Hematopoietic multipotent progenitor cell treated with erythropoietin and hydrocortisone succinate and interleukin-3 and kit ligand, for 4 days (in vitro differentiated cells): Measurements from ENCODE around the gene TUBGCP5.

Source experiments
- DNase-seq: peaks from one replicate; pipeline ENCODE4 v3.0.0-alpha.2; 2015

TUBGCP5 gene

DNA sequence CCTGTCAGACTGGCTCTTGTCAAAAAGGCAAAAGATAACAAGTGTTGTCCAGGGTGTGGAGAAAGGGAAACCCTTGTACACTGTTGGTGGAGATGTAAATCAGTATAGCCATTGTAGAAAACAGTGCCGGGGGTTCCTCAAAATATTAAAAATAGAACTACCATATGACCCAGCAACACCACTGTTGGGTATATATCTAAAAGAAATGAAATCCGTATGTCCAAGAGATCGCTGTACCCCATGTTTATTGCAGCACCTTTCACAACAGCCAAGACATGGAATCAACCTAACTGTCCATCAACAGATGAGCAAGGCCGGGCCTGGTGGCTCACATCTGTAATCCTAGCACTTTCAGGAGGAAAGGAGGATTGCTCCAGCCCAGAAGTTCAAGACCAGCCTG is 65.4 kb downstream of the TUBGCP5 start:
- DNase-seq, result no peak

DNA sequence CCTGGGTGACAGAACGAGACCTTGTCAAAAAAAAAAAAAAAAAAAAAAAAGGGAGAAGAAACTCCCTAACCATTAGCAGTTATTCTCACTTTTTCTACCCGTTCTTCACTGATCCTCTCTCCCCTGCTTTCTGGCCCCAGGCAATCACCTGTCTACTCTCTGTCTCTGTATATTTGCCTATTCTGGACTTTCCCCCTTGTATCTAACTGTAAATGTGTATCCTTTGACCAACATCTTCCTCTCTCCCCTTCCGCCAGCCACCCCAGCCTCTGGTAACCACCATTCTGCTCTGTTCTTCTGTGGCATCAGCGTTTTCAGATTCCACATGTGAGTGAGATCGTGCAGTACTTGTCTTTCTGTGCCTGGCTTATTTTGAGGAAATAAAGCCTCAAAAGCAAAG is 66.1 kb downstream of the TUBGCP5 start:
- peak; percentile 50 for DNase-seq

DNA sequence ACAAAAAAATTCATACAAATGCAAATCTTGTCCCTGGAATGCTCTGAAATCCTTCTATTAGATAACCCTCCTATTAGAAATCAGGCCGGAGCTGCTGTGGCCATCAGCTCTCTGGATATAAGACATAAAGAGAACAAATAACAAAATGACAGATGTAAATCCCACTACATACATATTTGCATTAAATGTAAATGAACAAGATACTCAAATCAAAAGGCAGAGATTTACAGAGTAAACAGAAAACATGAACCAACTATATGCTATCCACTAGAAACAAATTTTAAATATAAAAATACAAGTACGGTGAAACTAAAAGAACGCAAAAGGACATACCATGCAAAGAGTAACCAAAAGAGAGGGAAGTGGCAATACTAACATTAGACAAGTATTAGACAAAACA is 69.9 kb downstream of the TUBGCP5 start:
- no peak for DNase-seq

DNA sequence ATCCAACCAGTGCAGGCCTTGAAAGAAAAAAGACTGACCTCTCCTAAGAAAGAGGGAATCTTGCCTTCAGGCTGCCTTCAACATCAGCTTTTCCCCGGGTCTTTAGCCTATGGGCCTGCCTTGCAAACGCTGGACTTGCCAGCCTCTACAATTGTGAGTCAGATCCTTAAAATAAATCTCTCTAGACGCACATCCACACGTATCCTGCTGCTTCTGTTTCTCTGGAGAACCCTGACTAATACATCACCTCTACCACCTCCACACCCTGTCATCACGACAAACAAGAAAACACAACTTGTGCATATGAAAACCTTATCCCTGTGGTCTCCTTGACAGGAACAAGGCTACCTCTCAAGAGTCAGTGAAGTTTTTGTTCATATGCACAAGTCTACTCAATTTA is 71.0 kb downstream of the TUBGCP5 start:
- no peak for DNase-seq

DNA sequence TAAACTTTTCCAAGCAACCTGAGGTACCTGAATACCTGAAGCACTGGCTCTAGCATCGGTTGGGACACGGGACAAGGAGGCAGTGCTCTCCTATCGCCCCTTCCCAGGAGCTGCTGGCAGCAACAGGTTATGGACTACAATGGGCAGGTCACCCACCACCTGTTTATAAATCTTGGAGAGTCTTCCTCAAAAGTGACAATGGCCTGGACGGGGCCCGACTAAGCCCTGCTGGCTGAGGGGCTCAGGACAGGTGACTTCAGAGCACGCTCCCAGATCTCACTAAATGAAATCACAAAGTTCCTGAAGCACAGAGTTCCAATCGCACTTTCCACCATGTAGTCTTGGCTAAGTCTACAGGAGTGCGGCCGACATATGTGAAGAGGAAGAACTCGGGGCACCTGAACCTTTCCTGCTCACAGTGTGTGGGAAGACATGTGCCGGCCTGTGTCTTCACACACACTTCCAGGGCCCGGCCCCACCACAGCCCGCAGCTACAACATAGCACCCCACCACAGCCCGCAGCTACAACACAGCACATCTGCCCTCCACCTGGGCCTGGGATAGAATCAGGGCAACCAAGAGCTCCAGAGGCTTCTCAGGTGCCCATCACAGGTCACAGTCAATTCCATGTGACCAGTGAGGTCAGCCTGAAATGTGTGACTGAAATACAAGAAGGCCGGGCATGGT is 72.1 kb downstream of the TUBGCP5 start:
- no peak for DNase-seq

DNA sequence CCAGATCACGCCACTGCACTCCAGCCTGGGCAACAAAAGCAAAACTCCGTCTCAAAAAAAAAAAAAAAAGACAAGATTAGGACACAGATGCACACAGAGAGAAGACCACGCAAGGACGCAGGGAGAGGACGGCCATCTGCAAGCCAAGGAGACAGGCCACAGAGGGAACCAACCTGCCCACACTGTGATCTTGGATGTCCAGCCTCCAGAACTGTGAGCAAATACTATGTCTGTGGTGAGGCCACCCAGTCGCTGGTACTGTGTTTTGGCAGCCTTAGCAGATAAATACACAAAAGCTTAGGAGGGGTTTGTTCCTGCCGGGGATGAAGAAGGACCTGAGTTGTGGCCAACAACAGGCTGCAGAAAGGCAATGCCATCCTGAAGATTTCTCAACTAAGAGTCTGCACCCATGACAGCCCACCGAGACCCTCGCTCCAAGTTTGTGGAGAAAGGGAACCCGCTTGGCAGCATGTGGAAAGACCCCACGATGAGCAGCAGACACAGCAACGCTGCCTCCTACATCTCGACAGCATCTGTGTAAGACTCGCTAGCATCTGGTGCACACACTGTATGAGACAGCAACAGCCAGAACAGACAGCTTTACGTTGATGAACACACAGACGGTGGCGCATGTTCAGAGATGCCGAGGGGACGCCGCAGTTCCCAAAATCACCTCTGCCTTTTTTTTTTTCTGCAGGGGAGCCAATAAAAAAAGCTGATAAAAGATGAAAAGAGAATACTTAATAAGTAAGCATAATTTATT is 72.9 kb downstream of the TUBGCP5 start:
- no peak for DNase-seq

DNA sequence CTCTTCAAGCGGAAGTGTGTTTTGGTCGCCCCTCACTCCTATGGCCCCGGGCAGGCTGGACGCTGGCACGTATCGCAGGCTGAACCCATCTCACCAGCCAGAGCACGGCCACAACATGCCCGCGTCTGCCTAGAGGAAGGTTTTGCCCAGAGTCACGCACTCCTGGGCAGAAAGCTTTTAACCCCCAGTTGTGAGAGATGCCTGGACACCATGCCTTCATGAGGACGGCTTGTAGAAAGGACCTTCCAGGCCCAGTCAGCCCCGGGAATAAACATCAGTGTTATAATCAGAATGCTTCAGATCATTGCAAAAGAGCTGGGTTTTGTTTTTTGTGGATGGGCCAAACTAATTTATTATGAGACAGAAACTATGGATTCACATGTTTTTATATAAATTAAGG is 75.7 kb downstream of the TUBGCP5 start:
- no peak for DNase-seq

DNA sequence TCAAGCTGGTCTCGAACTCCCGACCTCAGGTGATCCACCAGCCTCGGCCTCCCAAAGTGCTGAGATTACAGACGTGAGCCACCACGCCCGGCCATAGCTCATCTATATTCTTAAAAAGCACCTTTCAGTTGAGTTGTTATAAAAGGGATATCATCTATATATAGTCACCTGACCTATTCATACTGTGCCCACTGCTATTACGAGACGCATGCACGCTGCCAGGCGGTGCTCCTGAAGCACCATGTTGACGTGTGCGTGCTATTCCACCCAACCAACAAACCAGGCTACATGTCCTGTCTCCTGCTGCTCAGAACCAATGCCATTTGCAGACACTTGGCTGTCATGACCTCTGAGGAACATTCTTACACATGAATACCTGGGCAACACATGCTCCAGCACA is 76.8 kb downstream of the TUBGCP5 start:
- DNase-seq, result no peak

DNA sequence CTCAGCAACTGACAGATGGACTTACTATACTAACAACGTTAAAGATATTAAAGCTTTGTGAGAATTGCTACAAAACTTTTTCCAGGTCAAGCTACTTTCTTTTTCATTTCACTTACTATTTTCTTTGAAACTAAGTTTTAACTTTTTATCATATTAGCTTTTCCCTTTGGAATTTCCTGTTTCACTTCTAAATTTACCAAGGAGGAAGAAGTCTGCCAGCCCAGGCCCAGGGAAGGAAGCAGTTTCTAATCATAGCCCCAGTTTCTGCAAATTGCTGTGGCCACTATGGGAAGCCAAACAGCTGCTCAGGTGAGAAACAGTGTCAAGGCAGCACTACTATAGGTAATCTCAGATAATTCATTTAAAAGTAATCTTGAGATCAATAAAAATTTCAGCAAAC is 77.6 kb downstream of the TUBGCP5 start:
- no peak for DNase-seq

DNA sequence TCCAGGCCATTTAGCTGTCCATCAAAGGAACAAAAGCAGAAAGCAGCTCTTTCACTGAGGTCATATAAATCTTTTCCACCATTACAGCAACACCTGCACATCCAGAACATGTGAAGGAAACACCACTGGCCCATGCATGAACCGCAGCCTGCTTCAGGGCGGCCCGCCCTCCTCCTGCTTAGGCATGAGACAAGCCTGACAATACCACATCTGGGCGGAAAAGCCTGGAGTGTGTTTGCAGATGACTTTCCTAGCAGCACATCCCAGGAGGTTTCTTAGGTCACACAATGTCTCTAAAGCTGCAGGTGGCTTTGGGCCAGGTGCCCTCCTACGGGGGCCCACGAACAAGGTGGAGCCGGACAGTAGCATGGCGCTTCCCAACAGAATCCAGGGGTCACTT is 78.8 kb downstream of the TUBGCP5 start:
- DNase-seq, result no peak

DNA sequence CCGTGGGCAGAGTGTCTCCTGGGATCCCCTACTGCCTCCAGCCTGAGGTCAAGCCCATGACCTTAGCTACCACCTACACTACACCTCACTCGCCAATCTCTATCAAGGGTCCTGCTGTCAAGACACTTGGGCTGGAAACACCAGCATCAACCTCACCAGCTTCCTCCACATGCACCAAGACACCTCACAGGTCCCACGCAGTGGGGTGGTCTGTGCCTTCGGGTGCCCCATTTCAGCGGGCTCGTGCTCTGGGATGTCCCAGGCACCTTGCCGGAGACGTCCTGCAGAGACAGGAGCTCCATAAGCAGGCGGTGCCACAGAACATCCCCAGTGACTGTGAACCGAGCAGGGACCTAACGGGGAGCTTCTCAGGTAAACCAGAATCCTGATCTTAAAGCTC is 79.2 kb downstream of the TUBGCP5 start:
- DNase-seq, result no peak

DNA sequence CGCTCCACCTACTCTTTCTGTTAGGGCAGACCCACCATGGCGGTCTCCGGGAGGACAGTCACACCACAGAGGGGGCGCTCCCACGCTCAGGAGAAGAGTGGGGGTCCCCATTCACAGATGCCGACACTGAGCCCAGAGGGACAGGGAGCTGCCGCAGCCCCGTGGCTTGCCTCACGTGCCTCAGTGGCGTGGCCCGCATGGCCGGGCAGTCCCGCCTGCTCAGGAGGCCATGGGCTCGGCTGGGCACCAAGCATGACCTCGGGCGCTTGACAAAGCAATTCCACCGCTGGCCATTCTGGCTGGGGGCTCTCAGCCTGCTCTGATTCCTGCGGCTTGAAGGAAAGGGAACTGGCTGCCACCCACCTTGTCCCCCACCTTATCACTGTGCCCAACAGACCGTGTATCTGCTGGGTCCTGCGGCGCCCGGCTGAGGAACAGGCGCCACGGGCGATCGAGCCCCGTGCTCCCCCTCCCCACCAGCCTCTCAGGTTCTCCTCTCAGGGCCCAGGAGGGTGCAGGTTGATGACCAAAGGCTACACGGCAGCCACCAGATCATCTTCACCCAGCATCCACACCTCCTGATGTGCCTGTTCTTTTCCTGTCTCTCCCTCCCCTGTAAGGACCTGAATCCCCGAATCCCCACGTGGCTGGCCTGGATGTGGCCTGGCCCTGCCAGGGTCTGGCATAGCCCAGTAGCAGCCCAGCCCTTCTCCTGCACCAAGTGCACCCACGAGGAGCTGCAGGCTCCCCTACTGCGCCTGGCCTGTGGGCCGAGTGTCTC is 79.9 kb downstream of the TUBGCP5 start:
- DNase-seq, result no peak

DNA sequence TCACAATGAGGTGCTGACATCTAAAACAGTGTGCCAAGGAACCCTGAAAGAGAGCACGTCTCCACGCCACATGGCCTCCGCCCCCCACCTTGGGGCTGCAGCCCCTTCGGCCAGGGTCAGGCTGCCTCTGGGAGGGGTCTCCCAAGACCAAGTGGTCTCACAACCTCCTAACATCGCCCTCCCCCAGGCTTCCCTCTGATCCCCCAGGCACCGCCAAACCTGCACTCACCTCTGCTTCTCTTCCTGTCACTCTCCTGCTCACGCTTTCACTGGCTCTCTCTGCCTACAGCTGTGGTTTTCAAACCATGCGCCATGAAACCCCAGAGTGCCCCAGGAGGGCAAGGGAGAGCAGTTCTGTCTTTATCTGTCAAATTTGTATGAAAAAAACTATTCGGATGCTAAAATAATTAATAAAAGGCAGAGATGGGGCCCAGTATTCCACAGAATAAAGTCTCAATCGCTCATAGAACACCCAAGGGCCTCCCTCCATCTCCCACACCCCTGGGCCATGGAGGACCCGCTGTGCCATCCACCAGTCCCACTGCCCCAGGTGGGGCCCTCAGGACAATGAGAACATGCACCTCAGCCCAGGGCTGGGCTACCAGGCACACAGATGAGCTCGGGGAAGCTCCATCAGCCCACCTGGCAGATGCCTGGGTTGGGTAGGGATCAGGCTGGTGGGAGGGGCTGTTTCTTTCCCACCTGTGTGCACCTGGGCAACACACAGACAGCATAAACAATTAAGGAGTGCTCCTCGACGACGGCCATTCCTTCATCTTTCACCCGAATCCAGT is 80.7 kb downstream of the TUBGCP5 start:
- DNase-seq, result no peak

DNA sequence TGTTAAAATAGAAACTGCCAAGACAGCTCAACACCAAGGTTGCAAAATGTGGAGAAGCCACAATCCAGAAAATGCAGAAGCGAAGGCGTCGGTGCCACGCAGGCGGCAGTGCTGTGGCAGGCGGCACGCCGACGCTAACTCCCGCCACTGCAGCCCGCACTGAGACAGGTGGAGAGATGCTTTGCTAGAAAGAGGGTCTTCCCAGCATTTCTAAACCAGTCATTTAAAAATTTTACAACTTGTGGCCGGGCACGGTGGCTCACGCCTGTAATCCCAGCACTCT is 82.5 kb downstream of the TUBGCP5 start:
- DNase-seq, result no peak

DNA sequence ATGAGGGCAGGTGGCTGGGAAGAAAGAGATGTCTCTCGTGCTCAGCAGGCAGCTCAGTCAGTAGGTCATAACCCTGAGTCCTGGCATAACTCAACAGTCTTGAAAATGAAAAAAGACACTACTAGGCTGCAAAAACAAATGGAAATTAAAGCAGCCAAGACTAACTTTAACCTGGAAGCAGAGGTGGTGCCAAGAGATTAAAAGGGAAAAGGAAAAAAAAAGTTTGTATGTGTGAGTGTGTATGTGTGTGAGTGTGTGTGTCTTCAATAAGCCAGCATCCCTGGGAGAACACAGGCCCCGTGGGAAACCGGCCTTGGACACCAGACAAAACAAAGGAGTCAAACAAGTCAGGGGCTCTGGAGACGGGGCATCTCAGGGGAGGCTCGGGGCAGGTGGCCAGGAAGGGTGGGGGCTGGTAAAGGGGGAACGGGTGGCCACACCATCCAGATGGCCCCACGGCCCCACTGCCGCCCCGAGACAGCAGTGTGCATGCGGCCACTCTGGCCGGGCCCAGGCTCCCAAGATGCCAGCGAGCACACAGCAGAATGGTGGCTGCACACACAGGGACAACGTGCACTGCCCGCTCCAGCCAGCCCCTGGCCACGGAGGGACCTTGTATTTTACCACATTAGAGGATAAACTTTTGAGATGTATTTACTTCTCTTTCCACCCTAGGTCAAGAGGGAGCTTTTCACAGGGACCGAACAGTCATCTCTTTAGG is 83.0 kb downstream of the TUBGCP5 start:
- DNase-seq, result no peak

DNA sequence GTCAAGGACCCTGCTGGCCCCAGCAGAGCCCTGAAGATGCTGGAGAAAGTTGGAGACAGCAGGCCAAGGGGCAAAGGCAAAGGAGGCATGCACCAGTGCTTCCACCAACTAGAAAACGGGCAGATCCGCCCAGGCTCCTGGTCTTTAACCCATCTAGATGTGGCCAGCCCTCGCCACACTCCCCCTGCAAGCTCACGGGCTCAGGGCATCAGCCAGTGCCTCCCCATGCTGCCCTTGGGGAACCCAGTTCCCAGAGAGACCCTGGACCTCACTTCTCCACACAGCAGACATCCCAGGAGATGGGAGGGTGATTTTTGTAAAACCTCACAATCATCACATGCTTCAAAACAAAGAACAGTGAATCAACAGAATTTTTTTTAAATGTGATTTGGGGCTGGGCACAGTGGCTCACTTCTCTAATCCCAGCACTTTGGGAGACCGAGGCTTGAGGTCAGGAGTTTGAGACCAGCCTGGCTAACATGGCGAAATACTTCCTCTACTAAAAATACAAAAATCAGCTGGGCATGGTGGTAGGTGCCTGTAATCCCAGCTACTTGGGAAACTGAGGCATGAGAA is 83.7 kb downstream of the TUBGCP5 start:
- DNase-seq, result no peak

DNA sequence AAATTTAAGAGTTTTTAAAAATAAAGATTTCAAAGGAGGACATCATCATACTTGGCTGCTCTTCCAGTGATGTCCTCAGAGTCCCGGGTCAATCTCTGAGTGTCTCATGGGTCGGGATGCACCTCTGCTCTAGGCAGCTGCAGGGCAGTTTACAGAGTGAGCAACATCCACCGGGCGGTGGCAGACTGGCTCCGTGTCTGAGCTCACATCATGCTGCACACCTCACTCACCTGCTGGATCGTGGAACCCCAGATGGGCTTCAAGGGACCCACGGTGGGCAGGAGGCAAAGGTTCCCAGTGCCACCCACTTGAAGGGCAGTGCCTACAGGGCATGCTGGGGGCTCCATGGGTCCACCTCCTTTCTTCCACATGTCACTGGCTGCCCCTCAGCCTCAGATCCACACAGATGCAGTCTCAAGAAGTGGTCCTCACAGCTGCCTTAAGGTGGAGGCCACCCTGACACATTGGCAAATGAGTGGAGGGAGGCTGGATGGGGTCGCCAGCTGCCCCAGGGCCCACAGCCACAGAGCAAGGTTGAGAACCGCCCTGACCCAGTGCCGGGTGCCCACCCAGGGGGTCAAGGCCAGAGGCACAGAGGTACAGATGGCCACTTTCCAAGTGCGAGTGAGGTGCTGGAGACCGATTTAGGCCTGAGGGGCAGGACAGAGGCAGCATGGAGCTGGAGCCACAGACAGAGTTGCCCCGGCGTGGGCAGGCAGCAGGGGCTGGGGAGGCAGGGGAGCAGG is 84.4 kb downstream of the TUBGCP5 start:
- DNase-seq, result no peak

DNA sequence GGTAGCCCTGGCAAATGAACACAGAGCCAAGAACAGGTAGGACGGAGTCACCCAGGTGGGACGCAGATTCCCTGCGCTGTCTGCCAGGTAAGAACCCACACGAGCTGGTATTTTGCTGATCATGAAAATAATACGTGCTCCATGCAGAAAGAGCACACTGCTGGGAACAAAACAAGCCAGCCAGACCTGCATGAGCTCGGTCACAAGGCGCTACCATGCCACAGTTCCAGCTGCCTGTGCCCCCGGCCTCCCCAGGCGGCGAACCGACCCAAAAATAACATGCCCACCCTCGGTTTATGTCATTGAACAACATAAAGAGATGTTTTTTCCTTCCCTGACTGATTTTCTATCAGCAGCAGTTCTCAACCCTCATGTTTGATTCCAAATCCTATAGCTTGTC is 85.0 kb downstream of the TUBGCP5 start:
- no peak for DNase-seq

DNA sequence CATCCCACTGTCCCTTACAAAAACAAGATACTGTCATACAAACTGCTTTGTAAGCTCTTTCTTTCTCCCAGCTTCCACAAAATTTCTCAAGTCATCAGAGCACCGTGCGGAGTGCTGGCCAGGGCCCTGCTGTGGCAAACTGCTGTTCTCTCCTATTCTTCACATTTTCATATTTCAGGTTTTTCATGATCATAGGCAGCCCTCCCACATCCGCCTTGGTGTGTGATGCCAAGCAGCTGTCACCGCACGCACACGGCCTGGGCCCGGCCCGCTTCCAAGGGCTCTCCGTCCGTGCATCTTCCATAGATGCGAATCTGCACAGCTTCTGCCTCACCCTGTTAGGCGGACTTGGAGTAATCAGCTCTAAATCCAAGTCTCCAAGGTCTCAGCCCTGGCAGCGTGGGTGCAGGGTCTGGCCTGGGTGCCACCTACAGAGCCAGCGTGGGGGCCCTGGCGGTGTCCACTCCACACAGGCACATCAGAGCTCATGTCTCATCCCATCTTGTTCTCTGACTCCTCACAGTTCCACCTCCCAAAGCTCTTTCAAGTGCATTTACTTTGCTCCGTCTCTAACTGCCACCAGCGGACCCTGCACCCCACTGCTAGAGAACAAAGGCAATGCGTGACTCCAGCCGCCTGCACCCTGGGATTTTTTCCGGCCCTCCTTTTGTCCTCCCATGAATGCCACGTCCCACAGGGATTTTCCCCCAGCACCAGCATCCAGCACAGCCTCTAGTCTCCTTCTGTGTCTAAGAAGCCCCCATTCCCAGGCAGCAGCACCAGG is 86.4 kb downstream of the TUBGCP5 start:
- DNase-seq, result no peak

DNA sequence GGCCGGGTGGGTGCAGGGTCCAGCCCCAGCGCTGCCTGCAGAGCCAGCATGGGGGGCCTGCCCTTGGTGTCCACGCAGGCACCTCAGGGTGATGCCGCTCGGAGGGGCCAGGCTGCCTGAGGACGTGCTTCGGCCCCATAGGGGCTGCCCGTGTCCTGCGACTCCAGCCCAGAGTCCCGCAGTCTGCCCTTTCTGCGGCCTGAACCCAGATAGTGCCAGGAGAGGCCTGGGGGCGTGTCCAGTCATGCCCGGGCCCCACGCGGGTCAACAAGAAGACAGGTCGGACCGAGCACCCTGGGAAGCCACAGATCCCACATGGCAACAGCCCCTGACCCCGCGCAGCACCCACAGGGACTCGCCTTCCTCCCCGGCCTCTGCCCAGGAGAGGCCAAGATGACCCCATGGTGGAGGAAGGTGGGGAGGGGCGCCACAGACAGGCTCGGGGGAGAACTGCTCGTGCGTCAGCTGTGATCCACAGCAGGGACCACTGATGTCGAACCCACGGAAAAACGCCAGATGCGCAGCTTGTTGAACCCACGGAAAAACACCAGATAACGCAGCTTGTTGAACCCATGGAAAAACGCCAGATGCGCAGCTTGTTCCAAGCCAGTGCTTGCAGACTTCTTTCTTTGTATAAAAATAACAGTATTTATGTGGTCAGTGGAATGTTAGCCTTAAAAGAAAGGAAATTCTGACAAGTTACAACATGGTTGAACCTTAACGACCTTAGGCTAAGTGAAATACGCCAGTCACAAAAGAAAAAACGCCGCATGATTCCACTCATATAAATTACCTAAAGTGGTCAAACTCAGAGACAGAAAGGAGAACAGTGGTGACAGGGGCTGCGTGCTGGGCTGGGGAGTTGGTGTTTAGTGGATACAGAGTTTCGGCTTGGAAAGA is 87.7 kb downstream of the TUBGCP5 start:
- DNase-seq, result no peak
